ENCODE results near the gene RTTN. TPM values are rescaled to one million over a fixed set of nuclear protein-coding genes. Genes with fewer than 3 reads are reported as not detected.
"Not testable (repeated sequence)": the region's sequence is repeated elsewhere in the genome, so short reads cannot be mapped to it uniquely, and the experiment has no call there.

Gene RTTN
- polyA plus RNA-seq, 3 donors, result 0.22 to 2.7 (median 0.25) TPM

DNA sequence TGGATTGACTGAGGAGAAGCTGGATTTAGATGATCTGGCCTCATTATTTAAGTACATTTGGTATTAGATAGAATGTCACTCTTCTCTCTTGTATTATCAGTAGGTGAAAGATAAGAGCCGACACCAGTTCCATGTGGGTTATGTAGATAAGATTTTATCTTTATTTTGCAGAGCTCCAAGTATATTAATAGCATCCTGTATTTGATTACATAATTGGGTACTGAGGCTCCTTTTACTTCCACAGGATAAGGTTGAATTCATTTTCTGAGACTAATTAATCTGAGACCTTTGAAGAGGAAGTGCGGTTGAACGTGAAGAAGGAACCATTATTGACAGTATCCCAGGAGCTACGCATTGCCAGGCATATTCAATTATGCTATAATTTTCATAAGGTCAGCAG is 225.0 kb downstream of the RTTN start:
- no peaks in the 10 kb centered on the region for H3K27me3 Mint-ChIP-seq (ENCODE audit: low read depth in 3 of 3)
- Histone ChIP-seq H3K27ac (ENCODE audit: low read depth in 1 of 2, low read length in 2 of 2) (no peak overlapping the region), H3K9me3 (replicated peaks in 1 of 2; ENCODE audit: control insufficient read depth in 1 of 2, insufficient read depth in 1 of 2, low read length in 2 of 2) (peaks cover 14 to 15% of the 10 kb centered on the region in 2 donors), H3K4me1 (ENCODE audit: control insufficient read depth in 1 of 2, insufficient read depth in 2 of 2, low read length in 2 of 2) (no peaks in the 10 kb centered on the region), H3K79me2 (ENCODE audit: insufficient read depth, low read length) (no peaks in the 10 kb centered on the region), H2AFZ (ENCODE audit: insufficient read depth, low read depth, low read length, poor library complexity, severe bottlenecking) (no peak overlapping the region), H3K36me3 (replicated peaks in 1 of 2; ENCODE audit: control insufficient read depth in 1 of 2, insufficient read depth in 2 of 2, low read length in 2 of 2) (no peaks in the 10 kb centered on the region), H3K27me3 (ENCODE audit: control insufficient read depth in 2 of 2, insufficient read depth in 2 of 2, low read length in 2 of 2) (no peaks in the 10 kb centered on the region), H3K4me2 (replicated peaks; ENCODE audit: extremely low read depth, low read length, poor library complexity, severe bottlenecking) (no peak overlapping the region), H4K20me1 (ENCODE audit: insufficient read depth, low read length) (no peaks in the 10 kb centered on the region), H3K4me3 (replicated peaks in 1 of 3; ENCODE audit: low read depth in 2 of 3, low read length in 3 of 3) (no peak overlapping the region), H3K9ac (ENCODE audit: insufficient read depth, low read length, poor library complexity, severe bottlenecking) (no peak overlapping the region)
- DNase-seq, result no peak
- TF ChIP-seq, protein P1, sequence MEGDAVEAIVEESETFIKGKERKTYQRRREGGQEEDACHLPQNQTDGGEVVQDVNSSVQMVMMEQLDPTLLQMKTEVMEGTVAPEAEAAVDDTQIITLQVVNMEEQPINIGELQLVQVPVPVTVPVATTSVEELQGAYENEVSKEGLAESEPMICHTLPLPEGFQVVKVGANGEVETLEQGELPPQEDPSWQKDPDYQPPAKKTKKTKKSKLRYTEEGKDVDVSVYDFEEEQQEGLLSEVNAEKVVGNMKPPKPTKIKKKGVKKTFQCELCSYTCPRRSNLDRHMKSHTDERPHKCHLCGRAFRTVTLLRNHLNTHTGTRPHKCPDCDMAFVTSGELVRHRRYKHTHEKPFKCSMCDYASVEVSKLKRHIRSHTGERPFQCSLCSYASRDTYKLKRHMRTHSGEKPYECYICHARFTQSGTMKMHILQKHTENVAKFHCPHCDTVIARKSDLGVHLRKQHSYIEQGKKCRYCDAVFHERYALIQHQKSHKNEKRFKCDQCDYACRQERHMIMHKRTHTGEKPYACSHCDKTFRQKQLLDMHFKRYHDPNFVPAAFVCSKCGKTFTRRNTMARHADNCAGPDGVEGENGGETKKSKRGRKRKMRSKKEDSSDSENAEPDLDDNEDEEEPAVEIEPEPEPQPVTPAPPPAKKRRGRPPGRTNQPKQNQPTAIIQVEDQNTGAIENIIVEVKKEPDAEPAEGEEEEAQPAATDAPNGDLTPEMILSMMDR (IDR thresholded peaks at IDR 0.05), result no peak
- intact Hi-C loops (cut with micrococcal nuclease), result no loop called here
- H3K36me3 Mint-ChIP-seq, result peaks cover 6 to 19% of the 10 kb centered on the region in 2 donors
- no peaks in the 10 kb centered on the region for H3K4me1 Mint-ChIP-seq
- H3K27ac Mint-ChIP-seq, result peak overlapping the region in 1 of 7 donors; percentile 12
- no peak overlapping the region for H3K4me3 Mint-ChIP-seq
- 80% methylated on average over 1 of the region's 4 CpGs for WGBS (ENCODE audit: insufficient coverage)
- H3K9me3 Mint-ChIP-seq, result peaks cover 4 to 24% (median 14%) of the 10 kb centered on the region in 7 donors

DNA sequence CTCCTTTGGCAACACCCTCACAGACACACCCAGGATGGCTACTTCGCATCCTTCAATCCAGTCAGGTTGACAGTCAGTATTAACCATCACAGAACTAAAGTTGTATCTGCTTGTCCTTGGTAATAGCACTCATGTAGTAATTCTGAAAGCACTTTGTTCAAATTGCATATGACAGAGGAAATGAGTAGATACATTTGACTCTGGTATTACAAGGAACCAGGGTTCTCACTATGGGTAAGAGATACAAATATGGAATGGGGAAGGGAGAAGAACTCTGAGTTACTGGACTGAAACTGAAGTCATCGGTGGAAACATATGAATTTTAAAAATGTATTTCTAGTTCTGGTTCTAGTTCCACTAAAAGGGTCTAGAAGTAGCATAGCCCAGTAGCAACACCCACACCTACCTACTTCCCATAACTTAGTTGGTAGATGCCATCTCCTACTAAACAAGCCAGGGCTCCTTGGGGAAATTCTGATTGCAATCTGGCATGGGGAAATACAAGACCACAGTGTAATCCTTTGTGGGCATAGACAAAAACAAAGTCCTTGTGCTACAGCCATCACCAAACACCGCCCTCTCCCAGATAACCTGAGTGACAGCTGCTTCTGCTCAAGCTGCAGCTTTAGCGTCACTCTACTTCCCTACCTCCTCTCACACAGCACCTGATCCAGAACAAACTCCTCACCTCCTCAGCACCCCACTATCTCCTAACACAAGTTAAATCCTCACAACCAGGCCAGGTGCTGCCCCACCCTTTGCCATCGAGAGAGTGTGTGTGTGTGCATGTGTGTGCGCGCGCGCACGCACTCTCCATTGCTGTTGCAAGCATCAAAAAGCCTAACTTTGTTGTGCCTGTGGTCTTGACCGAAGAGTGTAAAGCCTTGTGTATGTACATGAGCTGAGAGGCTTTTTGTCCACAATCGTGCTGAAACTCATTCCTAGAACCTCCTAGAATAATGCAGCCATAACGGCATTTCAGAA is 226.5 kb downstream of the RTTN start:
- Mint-ChIP-seq H3K27me3 (ENCODE audit: low read depth in 3 of 3) (no peaks in the 10 kb centered on the region), H3K27ac (no peak overlapping the region), H3K4me3 (no peak overlapping the region), H3K4me1 (peaks cover 2% of the 10 kb centered on the region), H3K9me3 (peaks cover 4 to 32% (median 21%) of the 10 kb centered on the region in 7 donors), H3K36me3 (peaks cover 6 to 19% of the 10 kb centered on the region in 2 donors)
- Histone ChIP-seq H3K9ac (ENCODE audit: insufficient read depth, low read length, poor library complexity, severe bottlenecking) (no peak overlapping the region), H3K79me2 (ENCODE audit: insufficient read depth, low read length) (no peaks in the 10 kb centered on the region), H3K4me3 (replicated peaks in 1 of 3; ENCODE audit: low read depth in 2 of 3, low read length in 3 of 3) (no peak overlapping the region), H2AFZ (ENCODE audit: insufficient read depth, low read depth, low read length, poor library complexity, severe bottlenecking) (no peak overlapping the region), H3K36me3 (replicated peaks in 1 of 2; ENCODE audit: control insufficient read depth in 1 of 2, insufficient read depth in 2 of 2, low read length in 2 of 2) (no peaks in the 10 kb centered on the region), H3K9me3 (replicated peaks in 1 of 2; ENCODE audit: control insufficient read depth in 1 of 2, insufficient read depth in 1 of 2, low read length in 2 of 2) (peaks cover 14 to 20% of the 10 kb centered on the region in 2 donors), H3K27me3 (ENCODE audit: control insufficient read depth in 2 of 2, insufficient read depth in 2 of 2, low read length in 2 of 2) (no peaks in the 10 kb centered on the region), H3K4me1 (ENCODE audit: control insufficient read depth in 1 of 2, insufficient read depth in 2 of 2, low read length in 2 of 2) (no peaks in the 10 kb centered on the region), H4K20me1 (ENCODE audit: insufficient read depth, low read length) (no peaks in the 10 kb centered on the region), H3K4me2 (replicated peaks; ENCODE audit: extremely low read depth, low read length, poor library complexity, severe bottlenecking) (no peak overlapping the region), H3K27ac (ENCODE audit: low read depth in 1 of 2, low read length in 2 of 2) (no peak overlapping the region)
- no peak for DNase-seq
- intact Hi-C loops (cut with micrococcal nuclease), result no loop called here
- WGBS (ENCODE audit: insufficient coverage), result 85% methylated on average over 8 of the region's 13 CpGs
- TF ChIP-seq, protein P1 (IDR thresholded peaks at IDR 0.05), result no peak

DNA sequence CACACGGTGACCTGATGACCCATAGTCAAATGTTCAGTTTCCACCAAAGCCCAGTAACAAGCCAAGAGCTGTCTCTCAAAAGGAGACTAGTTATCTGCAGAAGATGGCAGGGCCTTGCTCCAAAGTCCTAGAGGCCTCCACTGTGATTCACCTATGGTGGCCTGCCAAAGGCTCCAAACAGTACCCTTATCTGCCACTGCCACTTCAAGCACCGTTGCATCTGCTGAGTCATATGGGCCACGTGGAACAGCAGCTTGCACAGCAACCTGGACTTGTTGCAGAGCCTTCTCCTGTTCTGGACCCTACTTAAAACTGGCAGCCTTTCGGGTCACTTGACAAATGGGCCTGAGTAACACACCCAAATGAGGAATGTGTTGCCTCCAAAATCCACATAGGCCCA is 230.2 kb downstream of the RTTN start:
- H3K27ac ChIP-seq (ENCODE audit: low read depth in 1 of 2, low read length in 2 of 2); H2AFZ ChIP-seq (ENCODE audit: insufficient read depth, low read depth, low read length, poor library complexity, severe bottlenecking); intact Hi-C loops (cut with micrococcal nuclease); H3K36me3 ChIP-seq (replicated peaks in 1 of 2; ENCODE audit: control insufficient read depth in 1 of 2, insufficient read depth in 2 of 2, low read length in 2 of 2); H3K4me3 Mint-ChIP-seq; H3K79me2 ChIP-seq (ENCODE audit: insufficient read depth, low read length); DNase-seq; H3K27ac Mint-ChIP-seq; H3K9ac ChIP-seq (ENCODE audit: insufficient read depth, low read length, poor library complexity, severe bottlenecking); H3K4me2 ChIP-seq (replicated peaks; ENCODE audit: extremely low read depth, low read length, poor library complexity, severe bottlenecking); H4K20me1 ChIP-seq (ENCODE audit: insufficient read depth, low read length); H3K27me3 ChIP-seq (ENCODE audit: control insufficient read depth in 2 of 2, insufficient read depth in 2 of 2, low read length in 2 of 2); H3K4me3 ChIP-seq (replicated peaks in 1 of 3; ENCODE audit: low read depth in 2 of 3, low read length in 3 of 3); H3K4me1 Mint-ChIP-seq; H3K27me3 Mint-ChIP-seq (ENCODE audit: low read depth in 3 of 3); H3K36me3 Mint-ChIP-seq; H3K4me1 ChIP-seq (ENCODE audit: control insufficient read depth in 1 of 2, insufficient read depth in 2 of 2, low read length in 2 of 2): not testable (repeated sequence)
- H3K9me3 ChIP-seq (replicated peaks in 1 of 2; ENCODE audit: control insufficient read depth in 1 of 2, insufficient read depth in 1 of 2, low read length in 2 of 2), result peaks cover 14 to 28% of the 10 kb centered on the region in 2 donors
- peaks cover 4 to 44% (median 29%) of the 10 kb centered on the region in 7 donors for H3K9me3 Mint-ChIP-seq
- WGBS (ENCODE audit: insufficient coverage), result 87% methylated on average over 4 of the region's 4 CpGs

All from CD14-positive monocyte (primary cell).